Activated CD8-positive, alpha-beta memory T cell treated with anti-CD3 and anti-CD28 coated beads, Interleukin-2, amount 50 U/mL, for 1 hour (primary cell): Measurements from ENCODE around the gene DRD5.
"Not testable (repeated sequence)": the region's sequence is repeated elsewhere in the genome, so short reads cannot be mapped to it uniquely, and the experiment has no call there.

Source experiments
- DNase-seq: peaks from one replicate; pipeline ENCODE4 v3.0.0-alpha.2; 2020; ENCODE audit errors: extremely low read depth

The DRD5 gene

GRCh38 chr4:9781343-9782135, at the start of gene DRD5:
Gene DRD5 (plus strand): TSS chr4:9781634. CDS start chr4:9782030, 396 bp downstream.
- DNase-seq = no peak

DNA sequence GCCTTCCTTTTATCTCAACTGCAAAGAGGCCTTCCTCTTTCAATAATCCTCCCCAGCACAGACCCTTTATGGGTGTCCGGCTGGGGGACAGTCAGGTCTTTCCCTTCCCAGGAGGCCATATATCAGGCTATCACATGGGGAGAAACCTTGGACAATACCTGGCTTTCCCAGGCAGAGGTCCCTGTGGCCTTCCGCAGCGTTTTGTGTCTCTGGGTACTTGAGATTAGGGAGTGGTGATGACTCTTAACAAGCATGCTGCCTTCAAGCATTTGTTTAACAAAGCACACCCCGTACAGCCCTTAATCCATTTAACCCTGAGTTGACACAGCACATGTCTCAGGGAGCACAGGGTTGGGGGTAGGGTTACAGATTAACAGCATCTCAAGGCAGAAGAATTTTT, 49.2 kb upstream of the DRD5 start:
- DNase-seq = not testable (repeated sequence)

DNA sequence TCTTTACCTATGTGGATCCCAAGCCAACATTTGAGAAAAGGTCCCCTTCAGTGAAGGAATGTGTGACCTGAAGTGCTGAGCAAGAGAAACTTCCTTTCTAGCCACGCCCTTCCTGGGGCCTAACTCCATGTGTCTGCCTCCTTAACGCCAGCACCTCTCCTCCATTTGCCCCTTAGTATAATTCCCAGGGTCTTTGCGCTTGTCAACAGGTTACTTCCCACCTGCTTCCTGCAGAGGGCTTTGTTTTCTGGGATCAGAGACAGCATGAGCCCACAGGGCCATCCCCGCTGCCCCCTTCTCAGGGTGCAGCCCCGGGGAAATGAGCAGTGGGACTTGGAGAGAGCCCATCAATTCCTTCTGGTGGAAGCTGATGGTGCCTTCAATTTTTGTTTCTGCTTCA, 45.9 kb upstream of the DRD5 start:
- DNase-seq = no peak

- not testable (repeated sequence) for DNase-seq
Measured at GRCh38 chr4:9737280-9737679, 44.2 kb upstream of the DRD5 start.

- not testable (repeated sequence) for DNase-seq
Measured at GRCh38 chr4:9743789-9744188, 37.6 kb upstream of the DRD5 start.

DNA sequence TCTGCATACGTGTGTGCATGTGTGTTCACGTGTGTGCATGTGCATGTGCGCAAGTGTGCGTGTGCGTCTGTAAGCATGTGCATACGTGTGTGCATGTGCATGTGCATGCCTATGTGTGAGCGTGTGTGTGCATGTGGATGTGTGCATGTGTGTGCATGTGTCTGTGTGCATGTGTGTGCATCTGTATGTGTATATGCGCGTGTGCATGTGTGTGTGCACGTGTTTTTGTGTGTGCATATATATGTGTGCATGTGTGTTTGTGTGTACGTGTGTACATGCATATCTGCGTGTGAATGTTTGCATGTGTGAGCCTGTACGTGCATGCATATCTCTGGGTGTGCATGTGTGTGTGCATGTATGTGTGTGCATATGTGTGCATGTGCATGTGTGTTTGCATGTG, 35.7 kb upstream of the DRD5 start:
- DNase-seq = no peak

GRCh38 chr4:9758641-9759317, 22.7 kb upstream of the DRD5 start:
- DNase-seq = no peak

GRCh38 chr4:9762823-9763475, 18.5 kb upstream of the DRD5 start:
- DNase-seq = no peak

GRCh38 chr4:9764155-9764696, 17.2 kb upstream of the DRD5 start:
- no peak for DNase-seq

GRCh38 chr4:9765091-9765490, 16.3 kb upstream of the DRD5 start:
- DNase-seq = no peak

DNA sequence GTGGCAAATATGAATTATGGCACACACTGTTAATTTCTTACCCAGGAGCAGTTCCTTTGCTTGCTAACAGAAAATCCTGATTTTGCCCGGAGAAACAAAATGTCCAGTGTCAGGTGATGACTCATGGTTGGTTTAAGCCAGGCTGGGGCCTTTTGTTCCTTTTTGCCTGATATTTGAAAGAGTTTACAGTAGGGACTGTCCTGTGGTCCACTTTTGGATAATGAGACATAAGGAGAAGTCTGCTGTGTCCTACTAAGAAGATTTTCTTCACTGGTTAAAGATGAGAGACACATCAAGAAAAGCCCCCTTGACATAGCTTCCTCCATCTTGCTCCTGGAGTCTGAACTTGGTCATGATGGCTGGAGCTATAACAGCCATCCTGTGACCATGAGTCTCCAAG, 12.1 kb upstream of the DRD5 start:
- no peak for DNase-seq

DNA sequence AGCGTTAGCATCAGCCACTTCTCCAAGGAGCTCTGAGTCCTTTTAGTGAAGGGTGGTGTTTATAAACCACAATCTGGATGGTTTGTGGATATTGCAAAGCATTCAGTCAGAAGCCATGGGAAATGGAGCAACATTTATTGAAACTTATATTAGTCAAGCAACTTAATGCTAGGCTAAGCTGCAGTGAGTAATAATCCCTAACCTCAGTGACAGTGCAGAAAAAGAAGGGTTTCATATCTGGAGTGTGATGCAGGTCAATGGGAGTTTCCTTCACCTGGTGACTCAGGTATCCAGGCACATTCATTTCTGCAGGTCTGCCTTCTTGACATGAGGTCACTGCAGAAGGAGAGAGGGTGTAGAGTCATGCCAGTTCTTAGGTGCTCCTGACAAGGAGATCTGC, 10.4 kb upstream of the DRD5 start:
- DNase-seq = no peak

DNA sequence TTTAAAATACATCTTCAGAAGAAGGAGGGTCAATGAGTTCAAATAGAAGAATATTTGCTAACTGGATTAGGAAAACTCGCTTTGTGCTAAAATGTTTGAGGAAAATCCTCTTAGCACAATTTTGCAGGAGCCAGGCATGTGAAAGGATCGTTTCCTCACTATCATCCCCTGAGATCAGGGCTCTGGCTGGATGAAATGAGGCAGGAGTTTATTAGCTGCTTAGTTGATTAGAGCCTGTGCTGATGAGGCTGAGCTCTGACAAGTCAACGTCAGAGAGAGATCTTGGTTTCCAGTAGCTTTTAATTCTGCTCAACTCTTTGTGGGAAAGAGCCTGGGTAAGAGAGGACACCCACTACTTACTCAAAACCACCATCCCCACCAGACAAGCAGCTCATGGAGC, 8.0 kb upstream of the DRD5 start:
- DNase-seq = no peak

DNA sequence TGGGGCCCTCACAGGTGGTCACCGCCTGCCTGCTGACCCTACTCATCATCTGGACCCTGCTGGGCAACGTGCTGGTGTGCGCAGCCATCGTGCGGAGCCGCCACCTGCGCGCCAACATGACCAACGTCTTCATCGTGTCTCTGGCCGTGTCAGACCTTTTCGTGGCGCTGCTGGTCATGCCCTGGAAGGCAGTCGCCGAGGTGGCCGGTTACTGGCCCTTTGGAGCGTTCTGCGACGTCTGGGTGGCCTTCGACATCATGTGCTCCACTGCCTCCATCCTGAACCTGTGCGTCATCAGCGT, 652 bp downstream of the DRD5 start:
- DNase-seq = no peak

DNA sequence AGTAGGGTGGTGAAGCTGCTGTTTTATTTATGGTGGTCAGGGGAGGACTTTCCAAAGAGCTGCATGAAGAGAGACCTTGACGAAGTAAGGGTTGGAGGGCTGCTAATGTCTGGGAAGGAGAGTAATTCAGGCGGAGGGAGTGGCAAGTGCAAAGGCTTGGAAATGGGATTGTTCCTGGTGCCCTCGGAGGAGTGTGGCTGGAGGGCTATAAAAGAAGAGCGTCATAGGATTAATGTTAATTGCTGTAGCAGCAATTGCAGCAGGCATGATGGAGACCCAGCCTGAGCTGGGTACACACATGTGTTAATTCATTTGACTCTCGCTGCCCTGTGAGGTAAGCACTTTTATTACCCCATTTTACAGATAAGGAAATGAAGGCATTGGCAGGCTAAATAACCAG, 4.5 kb downstream of the DRD5 start:
- DNase-seq = not testable (repeated sequence)

DNA sequence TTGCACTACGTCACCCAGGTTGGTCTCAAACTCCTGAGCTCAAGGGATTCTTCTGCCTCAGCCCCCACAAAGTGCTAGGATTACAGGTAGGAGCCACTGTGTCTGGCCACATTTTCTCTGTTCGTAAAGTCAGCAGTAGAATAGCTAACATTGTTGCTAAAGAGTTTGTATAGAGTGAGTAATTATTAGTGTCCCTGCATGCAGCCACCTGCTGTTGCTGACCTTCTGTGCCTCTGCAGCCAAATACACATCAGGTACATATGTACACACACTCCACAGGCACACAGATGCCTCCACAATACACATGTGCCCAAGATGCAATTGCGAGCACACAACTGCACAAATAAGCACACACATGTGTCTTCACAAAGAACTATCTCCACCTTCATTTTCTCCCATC, 10.9 kb downstream of the DRD5 start:
- no peak for DNase-seq

- DNase-seq = not testable (repeated sequence)
Measured at GRCh38 chr4:9796641-9797040, 15.2 kb downstream of the DRD5 start.

DNA sequence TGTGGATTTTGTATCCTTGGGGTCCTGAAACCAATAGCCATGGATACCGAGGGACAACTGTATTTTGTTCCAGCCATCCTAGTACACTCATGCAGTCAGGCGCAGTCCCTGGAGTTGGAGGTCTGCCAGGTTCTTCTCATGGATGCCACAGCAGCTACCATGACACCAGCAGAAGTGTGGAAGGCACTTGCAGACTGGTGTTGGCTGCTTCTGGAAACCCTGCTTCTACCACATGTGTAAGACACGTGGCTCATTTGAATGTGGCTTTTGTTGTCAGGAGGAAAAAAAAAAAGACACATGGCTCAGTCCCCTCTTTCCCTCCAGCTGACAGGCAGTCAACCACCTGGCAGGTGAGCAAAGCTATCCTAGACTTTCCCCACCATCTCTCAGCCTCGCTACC, 19.4 kb downstream of the DRD5 start:
- DNase-seq = no peak

- no peak for DNase-seq
Measured at GRCh38 chr4:9804918-9805317, 23.5 kb downstream of the DRD5 start.

- no peak for DNase-seq
Measured at GRCh38 chr4:9808077-9808476, 26.6 kb downstream of the DRD5 start.

GRCh38 chr4:9811806-9812205, 30.4 kb downstream of the DRD5 start:
- no peak for DNase-seq

GRCh38 chr4:9812501-9813340, 31.3 kb downstream of the DRD5 start:
- DNase-seq = no peak
